Neural cell (in vitro differentiated cells): Measurements from ENCODE around the gene CBX3. TPM values are rescaled to one million over a fixed set of nuclear protein-coding genes. Genes with fewer than 3 reads are reported as not detected.

Experiments
- polyA plus RNA-seq: library from polyadenylated mRNA; depleted of rRNA; stranded (reverse); fragments of >200 nt; gene quantifications from 2 replicates; pipeline ENCODE4 v1.2.3, GENCODE V29; 2014

The CBX3 gene
- polyA plus RNA-seq, 1 donor from 2014 or later: 598 TPM

Other genes with a start within 250 kb of the CBX3 start
- 1.7 and 2.9 TPM in 2 replicates for gene NFE2L3, start 49.5 kb upstream of the CBX3 start, polyA plus RNA-seq
- gene HNRNPA2B1, start 999 bp upstream of the CBX3 start, polyA plus RNA-seq: 316 and 419 TPM in 2 replicates
- 25.6 and 31.1 TPM in 2 replicates for gene SNX10, start 90.1 kb downstream of the CBX3 start, polyA plus RNA-seq